Measurements from ENCODE around the gene ZNF503.

ZNF503 gene

GRCh38 chr10:75431180-75432111 lies 29.9 kb upstream of the ZNF503 start, which contains the start of gene LRMDA:
LRMDA (plus strand) TSS chr10:75431624.
- peak; percentile 45 for DNase-seq (ENCODE audit: low read depth)

DNA sequence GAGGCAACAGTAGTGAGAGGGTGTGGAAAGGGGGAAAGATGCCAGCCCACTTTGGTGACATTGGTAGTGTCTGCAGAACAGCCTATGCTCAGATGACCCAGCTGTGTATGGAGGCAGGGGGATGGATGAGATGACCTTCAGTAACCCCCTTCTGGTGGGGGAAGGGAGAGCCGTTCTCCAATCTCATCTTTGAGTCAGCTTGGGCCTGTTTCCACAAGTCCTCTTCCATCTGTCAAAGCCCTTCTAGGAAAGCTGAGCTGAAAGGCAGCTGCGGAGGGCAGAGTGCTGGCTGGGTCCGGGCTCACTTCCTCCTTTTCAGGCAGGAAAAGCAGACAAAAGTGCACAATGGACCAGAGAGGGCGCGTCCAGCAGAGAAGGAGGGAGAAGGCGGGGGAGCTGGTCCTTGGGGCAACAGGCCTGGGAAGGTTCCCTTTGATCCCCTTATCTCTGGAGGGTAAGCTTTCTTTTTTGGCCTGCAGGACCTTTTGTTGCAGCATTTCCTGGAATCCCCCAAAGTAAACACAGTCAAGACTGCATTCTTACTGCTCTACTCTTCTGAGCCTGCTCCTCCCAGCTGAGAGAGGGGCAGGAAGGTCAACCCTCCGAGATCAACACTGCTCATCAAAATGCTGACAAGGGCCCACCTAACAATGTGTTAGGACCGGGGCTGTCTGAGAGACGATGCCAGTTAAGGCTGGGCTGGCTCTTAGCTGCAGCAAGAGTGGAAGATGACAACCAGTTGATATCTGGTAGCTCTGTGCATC lies 28.6 kb upstream of the ZNF503 start:
- DNase-seq (ENCODE audit: low read depth), result no peak

GRCh38 chr10:75429159-75429827 lies 27.7 kb upstream of the ZNF503 start:
- DNase-seq (ENCODE audit: low read depth), result no peak

- peak; percentile 65 for DNase-seq (ENCODE audit: low read depth)
Observed at GRCh38 chr10:75428434-75429158, 27.0 kb upstream of the ZNF503 start.

GRCh38 chr10:75427951-75428350 lies 26.4 kb upstream of the ZNF503 start:
- DNase-seq (ENCODE audit: low read depth), result no peak

DNA sequence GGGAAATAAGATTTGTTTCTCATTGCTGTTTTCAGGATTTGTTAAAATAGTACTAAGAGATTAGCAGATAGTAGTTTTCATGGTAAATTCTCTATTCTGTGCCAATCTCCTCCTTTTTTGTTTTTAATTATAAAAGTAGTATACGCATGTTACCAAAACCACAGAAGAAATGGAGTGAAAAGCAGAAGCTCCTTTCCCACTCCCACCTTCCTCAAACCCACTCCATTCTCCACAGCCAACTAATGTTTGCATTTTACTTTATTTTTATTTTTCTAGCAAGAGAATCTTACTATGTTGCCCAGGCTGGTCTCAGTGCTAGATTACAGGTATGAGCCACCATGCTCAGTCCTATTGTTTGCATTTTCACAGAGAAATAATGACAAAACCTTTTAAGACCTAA lies 25.3 kb upstream of the ZNF503 start:
- no peak for DNase-seq (ENCODE audit: low read depth)

DNA sequence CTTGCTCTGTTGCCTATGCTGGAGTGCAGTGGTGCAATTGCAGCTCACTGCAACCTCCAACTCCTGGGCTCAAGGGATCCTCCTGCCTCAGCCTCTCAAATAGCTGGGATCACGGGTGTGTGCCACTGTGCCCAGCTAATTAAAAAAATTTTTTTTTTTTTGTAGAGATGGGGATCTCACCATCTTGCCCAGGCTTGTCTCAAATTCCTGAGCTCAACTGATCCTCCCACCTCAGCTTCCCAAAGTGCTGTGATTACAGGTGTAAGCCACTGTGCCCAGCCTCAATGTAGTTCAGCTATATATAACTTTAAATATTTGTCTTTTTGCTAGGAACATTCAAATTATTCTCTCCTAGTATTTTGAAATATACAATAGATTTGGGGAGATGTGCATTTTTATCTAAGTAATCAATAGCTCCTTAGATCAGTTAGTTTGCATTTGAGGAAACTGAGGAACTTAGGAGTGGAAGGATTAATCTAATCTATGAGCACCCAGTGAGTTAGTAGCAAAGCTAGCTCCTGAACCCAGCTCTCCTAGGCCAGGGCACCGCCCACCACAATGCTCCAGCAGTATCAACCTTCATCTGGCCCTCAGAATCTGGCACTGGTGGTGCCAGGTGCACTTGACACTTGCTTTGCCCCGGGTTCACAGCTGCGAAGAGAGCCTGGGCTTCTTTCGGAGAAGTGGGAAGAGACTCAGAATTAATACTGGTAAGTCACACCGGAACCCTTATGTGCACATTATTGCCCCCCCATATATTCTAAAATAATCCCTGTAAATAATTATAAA lies 23.9 kb upstream of the ZNF503 start:
- DNase-seq (ENCODE audit: low read depth), result no peak

- DNase-seq (ENCODE audit: low read depth), result no peak
Observed at GRCh38 chr10:75424571-75424970, 23.0 kb upstream of the ZNF503 start.

GRCh38 chr10:75422913-75423312 lies 21.3 kb upstream of the ZNF503 start:
- no peak for DNase-seq (ENCODE audit: low read depth)

- no peak for DNase-seq (ENCODE audit: low read depth)
Observed at GRCh38 chr10:75418712-75419111, 17.1 kb upstream of the ZNF503 start.

GRCh38 chr10:75418293-75418692 lies 16.7 kb upstream of the ZNF503 start:
- DNase-seq (ENCODE audit: low read depth), result no peak

DNA sequence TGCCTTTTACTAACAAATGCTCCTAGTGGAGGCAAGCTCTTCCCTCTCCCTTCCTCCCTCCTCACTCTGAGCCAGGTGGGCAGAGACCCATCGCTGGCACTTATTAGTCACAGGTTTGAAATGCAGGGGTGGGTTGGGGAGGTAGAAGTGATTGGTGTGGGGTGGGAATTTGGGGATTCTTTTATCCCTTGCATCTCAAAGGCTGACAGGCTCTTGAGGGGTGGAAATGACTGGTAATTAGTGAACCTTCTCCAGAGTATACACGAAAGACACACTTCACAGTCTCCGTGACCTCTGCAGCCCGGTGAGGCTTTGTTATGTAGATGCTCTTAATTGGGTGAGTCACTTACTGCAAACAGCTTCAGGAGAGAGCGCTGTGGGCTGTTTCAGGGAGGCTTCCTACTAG lies 16.0 kb upstream of the ZNF503 start:
- no peak for DNase-seq (ENCODE audit: low read depth)

GRCh38 chr10:75414527-75414926 lies 13.0 kb upstream of the ZNF503 start:
- no peak for DNase-seq (ENCODE audit: low read depth)

- DNase-seq (ENCODE audit: low read depth), result no peak
Observed at GRCh38 chr10:75410132-75411005, 8.8 kb upstream of the ZNF503 start.

DNA sequence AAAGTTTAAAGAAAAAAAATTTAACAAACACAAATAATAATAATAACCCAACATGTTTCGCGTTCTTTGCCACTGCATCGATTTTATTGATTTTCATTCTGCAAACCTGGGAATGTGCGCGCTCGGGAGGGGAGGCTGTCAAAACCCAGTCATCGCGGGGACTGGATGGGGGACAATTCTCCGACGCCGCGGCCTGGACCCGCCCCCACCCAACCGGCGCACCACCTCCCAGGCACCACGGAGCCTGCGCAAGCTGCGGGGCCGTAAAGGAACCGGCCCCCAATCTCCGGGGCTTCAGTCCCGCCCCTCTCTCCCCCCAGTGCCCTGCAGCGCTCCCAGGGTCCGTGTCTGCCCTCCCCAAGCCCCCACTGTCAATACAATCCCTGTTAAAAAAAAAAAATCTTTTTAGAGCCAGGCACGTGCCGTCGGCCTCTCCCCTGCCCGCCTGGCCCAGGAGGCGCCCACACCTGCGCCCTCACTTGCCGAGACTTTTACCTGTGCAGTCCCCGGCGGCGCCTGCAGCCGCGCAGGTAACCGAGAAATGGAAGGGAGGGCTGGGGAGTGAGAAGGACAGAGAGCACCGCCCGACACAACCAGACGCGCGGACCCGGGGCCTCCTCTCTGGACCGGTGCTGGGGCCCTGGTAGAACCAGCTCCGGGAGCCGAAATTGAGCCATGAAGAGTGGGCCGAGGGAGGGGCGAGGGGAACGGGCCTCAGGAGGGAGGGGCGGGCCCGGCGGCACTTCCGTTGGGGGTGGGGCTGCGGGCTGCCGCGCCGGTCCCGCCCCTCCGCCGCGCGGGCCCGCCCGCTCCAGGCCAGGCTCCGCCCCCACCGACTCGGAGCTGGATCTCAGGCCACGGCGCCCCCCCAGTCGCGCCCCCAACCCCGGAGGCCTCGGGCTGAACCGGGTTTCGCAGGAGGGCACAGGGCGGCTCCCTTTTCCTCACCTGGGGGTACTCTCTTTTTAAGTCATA lies 7.6 kb upstream of the ZNF503 start:
- DNase-seq (ENCODE audit: low read depth), result peak; percentile 26

- DNase-seq (ENCODE audit: low read depth), result peak; percentile 27
Observed at GRCh38 chr10:75408509-75408875, 6.9 kb upstream of the ZNF503 start.

GRCh38 chr10:75407713-75408508 lies 6.3 kb upstream of the ZNF503 start:
- peak; percentile 52 for DNase-seq (ENCODE audit: low read depth)

DNA sequence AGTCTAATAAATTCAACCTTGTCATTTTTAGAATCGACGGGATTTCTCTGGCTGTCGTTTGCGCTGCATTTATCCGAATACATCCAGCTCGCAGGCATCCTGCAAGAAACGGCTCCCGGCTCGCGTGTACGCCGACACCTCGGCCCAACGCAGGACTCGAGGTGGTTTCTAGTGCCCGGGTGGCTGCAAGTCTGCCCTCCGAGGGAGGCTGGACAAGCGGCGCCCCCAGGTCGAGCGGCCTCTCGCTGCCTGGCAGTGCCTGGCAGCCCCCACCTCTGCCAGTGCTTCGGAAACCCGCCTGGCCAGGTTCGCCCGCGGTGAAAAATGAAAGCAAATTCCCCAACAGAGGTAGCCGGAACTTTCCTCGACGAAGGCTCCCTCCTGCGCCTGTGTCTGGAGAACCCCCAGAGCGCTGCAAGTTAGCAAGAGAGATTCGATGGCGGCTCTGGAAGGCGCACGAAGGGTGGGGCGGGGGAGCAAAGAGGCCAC lies 5.7 kb upstream of the ZNF503 start:
- DNase-seq (ENCODE audit: low read depth), result no peak
